Subcutaneous adipose tissue (tissue), 4 donors: Measurements from ENCODE around the gene DHRS7. TPM values are rescaled to one million over a fixed set of nuclear protein-coding genes. Genes with fewer than 3 reads are reported as not detected.

Experiments used
- total RNA-seq, 4 donors: library from RNA; depleted of rRNA; stranded (reverse); fragments of >200 nt; gene quantifications; one replicate each; pipeline ENCODE4 v1.1.0, GENCODE V29; 2016
- TF ChIP-seq, protein P1 (sequence below): fragments of 450-650 bp; IDR thresholded peaks from one replicate; pipeline ENCODE4 v1.5.1; 2016; ENCODE audit warnings: low read depth, mild to moderate bottlenecking, control low read depth, antibody characterized with exemption, moderate library complexity

The DHRS7 gene, protein sequence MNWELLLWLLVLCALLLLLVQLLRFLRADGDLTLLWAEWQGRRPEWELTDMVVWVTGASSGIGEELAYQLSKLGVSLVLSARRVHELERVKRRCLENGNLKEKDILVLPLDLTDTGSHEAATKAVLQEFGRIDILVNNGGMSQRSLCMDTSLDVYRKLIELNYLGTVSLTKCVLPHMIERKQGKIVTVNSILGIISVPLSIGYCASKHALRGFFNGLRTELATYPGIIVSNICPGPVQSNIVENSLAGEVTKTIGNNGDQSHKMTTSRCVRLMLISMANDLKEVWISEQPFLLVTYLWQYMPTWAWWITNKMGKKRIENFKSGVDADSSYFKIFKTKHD
- total RNA-seq, result 100 to 1,000 TPM in 1 of 4 donors, 10 to 100 TPM in 3; 73.0 to 106 (median 83.2) TPM

DNA sequence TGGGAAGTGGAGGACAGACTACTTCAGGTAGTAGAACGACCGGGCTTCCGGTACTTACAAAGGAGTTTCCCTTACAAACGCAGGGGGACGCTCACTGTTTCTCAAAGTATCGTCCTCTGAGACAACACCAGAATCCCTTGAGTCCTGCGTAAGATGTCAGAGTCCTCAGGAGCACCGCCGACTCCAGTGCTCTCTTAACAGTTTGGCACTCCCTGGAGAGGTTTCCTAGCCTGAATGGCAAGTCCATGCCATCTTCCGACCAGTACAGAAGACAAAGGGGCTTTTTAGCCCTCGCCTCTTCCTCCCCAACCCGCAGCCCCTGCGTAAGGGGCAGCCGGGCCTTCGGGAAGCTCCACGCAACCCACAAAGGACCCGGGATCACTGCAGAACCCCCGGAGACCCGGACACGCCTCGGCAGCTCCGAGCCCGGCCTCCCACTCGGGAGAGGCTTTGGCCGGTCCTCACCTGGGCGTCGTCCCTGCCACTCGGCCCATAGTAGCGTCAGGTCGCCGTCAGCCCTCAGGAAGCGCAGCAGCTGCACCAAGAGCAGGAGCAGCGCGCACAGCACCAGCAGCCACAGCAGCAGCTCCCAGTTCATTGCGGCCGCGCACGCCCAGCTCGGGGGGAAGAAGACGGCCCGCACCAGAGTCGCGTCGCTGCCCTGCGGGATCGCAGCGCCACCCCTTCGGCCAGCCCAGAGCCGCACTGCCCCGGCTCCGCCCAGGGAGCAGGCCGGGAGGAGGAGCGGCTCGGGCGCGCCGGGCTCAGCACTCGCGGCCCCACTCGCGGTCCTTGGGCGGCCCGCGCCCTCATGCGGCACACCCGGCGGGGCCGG, at the start of gene DHRS7:
Gene DHRS7, minus strand, starts transcription at position 687 of the 835 bp plus-strand sequence. Its CDS starts 89 bp downstream, at position 598.
- TF ChIP-seq, protein P1, sequence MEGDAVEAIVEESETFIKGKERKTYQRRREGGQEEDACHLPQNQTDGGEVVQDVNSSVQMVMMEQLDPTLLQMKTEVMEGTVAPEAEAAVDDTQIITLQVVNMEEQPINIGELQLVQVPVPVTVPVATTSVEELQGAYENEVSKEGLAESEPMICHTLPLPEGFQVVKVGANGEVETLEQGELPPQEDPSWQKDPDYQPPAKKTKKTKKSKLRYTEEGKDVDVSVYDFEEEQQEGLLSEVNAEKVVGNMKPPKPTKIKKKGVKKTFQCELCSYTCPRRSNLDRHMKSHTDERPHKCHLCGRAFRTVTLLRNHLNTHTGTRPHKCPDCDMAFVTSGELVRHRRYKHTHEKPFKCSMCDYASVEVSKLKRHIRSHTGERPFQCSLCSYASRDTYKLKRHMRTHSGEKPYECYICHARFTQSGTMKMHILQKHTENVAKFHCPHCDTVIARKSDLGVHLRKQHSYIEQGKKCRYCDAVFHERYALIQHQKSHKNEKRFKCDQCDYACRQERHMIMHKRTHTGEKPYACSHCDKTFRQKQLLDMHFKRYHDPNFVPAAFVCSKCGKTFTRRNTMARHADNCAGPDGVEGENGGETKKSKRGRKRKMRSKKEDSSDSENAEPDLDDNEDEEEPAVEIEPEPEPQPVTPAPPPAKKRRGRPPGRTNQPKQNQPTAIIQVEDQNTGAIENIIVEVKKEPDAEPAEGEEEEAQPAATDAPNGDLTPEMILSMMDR, result no peak

DNA sequence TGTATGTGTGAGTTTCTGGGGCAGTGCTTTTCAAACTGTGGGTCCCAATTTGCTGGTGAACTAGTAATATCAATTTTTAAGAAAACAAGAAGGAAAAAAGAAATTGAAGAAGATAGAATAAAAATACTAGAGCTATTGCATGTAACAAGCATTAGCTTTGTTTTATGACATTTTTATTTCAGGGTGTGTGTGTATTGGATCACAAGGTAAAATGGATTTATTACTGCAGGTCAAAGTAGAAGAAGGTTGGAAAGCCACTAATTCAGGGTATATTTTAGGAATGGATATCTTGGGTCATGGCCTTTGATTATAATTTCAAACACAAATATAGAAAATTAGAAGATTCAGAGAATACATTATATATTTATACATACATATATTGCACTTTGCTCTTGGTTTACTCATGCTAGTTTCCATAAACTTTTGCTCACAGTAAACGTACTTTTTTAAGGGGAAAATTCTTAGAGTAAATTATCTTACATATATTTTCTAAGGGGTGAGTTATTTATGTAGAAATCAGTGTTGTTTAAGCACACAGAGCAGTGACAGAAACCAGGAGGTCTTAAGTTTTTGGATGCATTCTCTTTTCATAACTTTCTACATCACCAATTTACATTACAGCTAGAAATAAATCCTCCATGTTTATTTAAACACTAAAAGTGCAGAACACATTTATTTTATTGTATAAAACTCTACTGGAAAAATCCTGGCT, 49.4 kb upstream of the DHRS7 start:
- TF ChIP-seq, protein P1, result no peak

DNA sequence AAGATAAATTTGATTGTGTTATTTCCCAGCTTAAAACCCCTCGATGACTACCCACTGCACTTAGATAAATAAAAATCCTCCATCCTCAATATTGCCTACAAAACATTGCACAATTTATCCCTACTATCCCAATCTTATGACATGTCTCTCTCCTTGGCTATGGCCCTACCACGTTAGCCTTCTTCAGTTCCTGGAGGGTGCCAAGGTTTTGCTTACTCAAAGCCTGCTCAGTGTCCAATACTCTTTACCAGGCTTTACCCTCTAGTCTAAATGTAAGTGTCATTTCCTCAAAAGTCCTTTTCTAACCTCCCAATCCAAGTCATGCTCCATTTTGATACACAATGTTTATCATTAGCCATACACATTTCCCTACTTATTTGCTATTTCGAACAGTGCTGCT, 48.8 kb upstream of the DHRS7 start:
- TF ChIP-seq, protein P1, result no peak

DNA sequence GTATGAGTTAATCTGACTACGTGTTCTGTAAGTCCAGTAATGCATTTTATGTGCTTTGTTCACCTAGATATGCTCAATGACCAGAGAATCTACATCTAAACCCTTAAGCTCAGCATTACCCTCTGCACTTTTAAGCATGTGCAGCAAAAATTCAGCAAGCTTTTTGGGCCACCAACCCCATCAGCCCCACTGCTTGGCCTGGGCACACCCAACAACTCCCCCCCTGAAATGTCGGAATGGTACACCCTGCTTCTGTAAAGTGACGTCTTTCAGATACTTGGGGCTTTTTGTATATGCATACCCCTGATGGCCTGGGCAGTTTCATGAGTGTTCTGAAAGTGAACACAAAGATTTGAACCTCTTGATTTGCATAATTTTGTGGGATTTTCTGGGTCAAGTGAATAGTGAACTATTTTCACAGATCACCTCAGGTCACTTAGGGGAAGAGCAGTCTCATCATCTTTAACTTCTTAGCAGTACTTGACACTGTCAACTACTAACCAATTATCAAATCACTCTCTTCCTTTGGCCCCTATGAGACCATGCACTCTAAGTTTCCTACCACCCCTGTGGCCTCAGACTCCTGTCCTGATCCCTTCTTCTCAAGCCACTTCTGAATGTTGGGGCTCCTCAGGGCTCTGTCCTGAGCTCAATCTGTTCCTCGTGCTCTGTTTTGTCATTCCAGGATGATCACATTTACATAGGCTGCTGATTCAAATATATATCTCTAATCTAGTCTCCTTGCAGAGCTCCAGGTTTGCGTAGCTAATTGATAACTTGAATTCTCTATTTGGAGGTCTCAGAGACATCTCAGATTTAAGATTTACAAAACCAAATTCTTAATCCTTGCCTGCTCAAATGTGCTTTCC, 47.5 kb upstream of the DHRS7 start:
- TF ChIP-seq, protein P1, result no peak

DNA sequence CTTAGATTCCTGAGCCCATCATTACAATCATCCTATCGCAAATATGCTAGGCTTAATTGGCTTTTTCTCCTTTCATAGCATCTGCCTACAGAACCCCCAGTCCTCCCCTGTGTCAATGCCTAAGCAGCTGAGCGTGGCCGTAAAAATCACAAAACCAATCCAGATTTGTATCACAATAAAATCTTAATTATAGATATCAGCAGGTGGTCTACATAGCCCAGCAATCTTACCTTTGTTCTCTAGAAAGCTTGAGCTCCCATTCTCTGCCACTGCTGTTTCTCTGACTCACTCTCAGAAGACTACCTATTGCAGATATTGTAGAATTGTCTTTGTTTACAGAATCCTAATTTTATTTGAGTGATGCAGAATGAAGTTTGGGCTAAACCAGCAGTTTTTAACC, 46.0 kb upstream of the DHRS7 start:
- TF ChIP-seq, protein P1, result no peak

DNA sequence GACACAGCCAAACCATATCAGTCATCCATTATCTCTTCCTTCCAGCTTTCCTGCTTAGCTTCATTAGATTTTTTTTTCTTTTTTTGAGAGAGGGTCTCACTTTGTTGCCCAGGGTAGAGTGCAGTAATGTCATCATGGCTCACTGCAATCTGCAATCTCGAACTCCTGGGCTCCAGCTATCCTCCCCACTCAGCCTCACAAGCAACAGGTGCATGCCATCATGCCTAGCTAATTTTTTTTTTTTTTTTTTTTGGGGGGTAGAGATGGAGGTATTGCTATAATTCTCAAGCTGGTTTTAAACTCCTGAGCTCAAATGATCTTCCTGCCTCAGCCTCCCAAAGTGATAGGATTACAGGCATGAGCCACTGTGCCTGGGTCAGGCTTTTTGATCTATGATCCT, 45.5 kb upstream of the DHRS7 start:
- TF ChIP-seq, protein P1, result no peak
